HAP-1 (cell line): Measurements from ENCODE around the gene PTTG1IP2.

Experiments used
- DNase-seq, 2 experiments: peaks; one replicate each; pipeline ENCODE4 v3.0.0-alpha.2; 2016 to 2020; ENCODE audit warnings: low spot score in 2 of 2
- H3K27me3 ChIP-seq: fragments of 250-450 bp; sonication (Bioruptor Pico); 2 replicates; pipeline ENCODE4 v1.5.1; 2020; ENCODE audit warnings: low read depth, mild to moderate bottlenecking, moderate library complexity
- H3K36me3 ChIP-seq: fragments of 250-450 bp; sonication (Bioruptor Pico); replicated peaks from 2 replicates; pipeline ENCODE4 v1.5.1; 2020; ENCODE audit warnings: mild to moderate bottlenecking
- H3K4me1 ChIP-seq: fragments of 250-450 bp; sonication (Bioruptor Pico); 2 replicates; pipeline ENCODE4 v1.5.1; 2020; ENCODE audit warnings: mild to moderate bottlenecking
- H3K4me3 ChIP-seq: fragments of 250-450 bp; sonication (Bioruptor Pico); 2 replicates; pipeline ENCODE4 v1.5.1; 2020; ENCODE audit warnings: mild to moderate bottlenecking, moderate library complexity
- H3K9me3 ChIP-seq: fragments of 250-450 bp; sonication (Bioruptor Pico); 2 replicates; pipeline ENCODE4 v1.5.1; 2020; ENCODE audit warnings: mild to moderate bottlenecking, moderate library complexity
- in situ Hi-C: fragments of 300-500 bp; cut with MboI; formaldehyde crosslinking; loops from 3 replicates; pipeline ENCODE4 v1.14.3; 2020; ENCODE audit warnings: low sequenced_read_pairs, inconsistent platforms, mixed read lengths

The PTTG1IP2 gene

GRCh38 chr7:90551036-90551435 is 81.6 kb downstream of the PTTG1IP2 start:
- no peaks in the 10 kb centered on the region for H3K4me1 ChIP-seq
- in situ Hi-C loops, result no loop called here
- no peaks in the 10 kb centered on the region for H3K9me3 ChIP-seq
- no peak overlapping the region for H3K4me3 ChIP-seq
- H3K36me3 ChIP-seq, result no peaks in the 10 kb centered on the region
- H3K27me3 ChIP-seq, result no peaks in the 10 kb centered on the region
- no peak for DNase-seq

GRCh38 chr7:90552521-90552920 is 83.1 kb downstream of the PTTG1IP2 start:
- in situ Hi-C loops, result no loop called here
- Histone ChIP-seq H3K4me1 (no peaks in the 10 kb centered on the region), H3K27me3 (peaks cover 4% of the 10 kb centered on the region; the same call in 1 of the 2 replicates), H3K36me3 (no peaks in the 10 kb centered on the region), H3K9me3 (no peaks in the 10 kb centered on the region), H3K4me3 (no peak overlapping the region)
- DNase-seq, result no peak

GRCh38 chr7:90560730-90561129 is 91.3 kb downstream of the PTTG1IP2 start:
- Histone ChIP-seq H3K36me3 (no peaks in the 10 kb centered on the region), H3K9me3 (no peaks in the 10 kb centered on the region), H3K27me3 (peaks cover 4% of the 10 kb centered on the region; the same call in 1 of the 2 replicates), H3K4me1 (no peaks in the 10 kb centered on the region), H3K4me3 (no peak overlapping the region)
- DNase-seq, result no peak
- in situ Hi-C loops, result no loop called here
